Measurements from ENCODE around the gene NUDT22. TPM values are rescaled to one million over a fixed set of nuclear protein-coding genes. Genes with fewer than 3 reads are reported as not detected.
"Not testable (repeated sequence)": the region's sequence is repeated elsewhere in the genome, so short reads cannot be mapped to it uniquely, and the experiment has no call there.

NUDT22 gene
- total RNA-seq, 1 donor from 2014 or later = 66.4 TPM

- intact Hi-C loops (cut with DNase I) = no loop called here
- DNase-seq (ENCODE audit: missing footprints) (no peak), ATAC-seq (no peak)
These were observed 9.5 kb downstream of the NUDT22 start for GRCh38 chr11:64235437-64236161.

GRCh38 chr11:64237484-64237951 lies 11.4 kb downstream of the NUDT22 start:
- intact Hi-C loops (cut with DNase I) = no loop called here
- DNase-seq (ENCODE audit: missing footprints) (no peak), ATAC-seq (no peak)

GRCh38 chr11:64238076-64238475 lies 12.0 kb downstream of the NUDT22 start:
- intact Hi-C loops (cut with DNase I) = no loop called here
- no peak for ATAC-seq

GRCh38 chr11:64238999-64239398 lies 12.9 kb downstream of the NUDT22 start:
- no peak for DNase-seq (ENCODE audit: missing footprints)
- intact Hi-C loops (cut with DNase I) = no loop called here
- ATAC-seq = no peak

More at GRCh38 chr11:64238076-64238475, 12.0 kb downstream of the NUDT22 start:
- DNase-seq (ENCODE audit: missing footprints) = no peak

- DNase-seq (ENCODE audit: missing footprints) (no peak), ATAC-seq (no peak)
- intact Hi-C loops (cut with DNase I) = loop anchor here (2.0 kb wide), 1 partner anchor 65 kb away; the partner anchor contains the start of gene ESRRA
These were observed 13.8 kb downstream of the NUDT22 start for GRCh38 chr11:64239662-64240434.

GRCh38 chr11:64240435-64241240 lies 14.6 kb downstream of the NUDT22 start, which contains the start of gene FKBP2:
Gene FKBP2, plus strand, starts transcription at chr11:64241095. Its CDS starts 1,293 bp downstream, at chr11:64242388.
- intact Hi-C loops (cut with DNase I) = loop anchor here (2.0 kb wide), 1 partner anchor 64 kb away; the partner anchor contains the start of gene ESRRA
- ATAC-seq = peak; percentile 81

GRCh38 chr11:64241241-64241490 lies 15.1 kb downstream of the NUDT22 start:
- ATAC-seq = peak; percentile 90
- intact Hi-C loops (cut with DNase I) = loop anchor here (2.0 kb wide), 1 partner anchor 64 kb away; the partner anchor contains the start of gene ESRRA

More at GRCh38 chr11:64240435-64241240, 14.6 kb downstream of the NUDT22 start, which contains the start of gene FKBP2:
- DNase-seq (ENCODE audit: missing footprints) = peak; percentile 99

GRCh38 chr11:64241491-64242374 lies 15.7 kb downstream of the NUDT22 start:
- intact Hi-C loops (cut with DNase I) = loop anchor here (2.0 kb wide), 1 partner anchor 63 kb away; the partner anchor contains the start of gene ESRRA
- ATAC-seq = peak; percentile 4
- no peak for DNase-seq (ENCODE audit: missing footprints)

More at GRCh38 chr11:64241241-64241490, 15.1 kb downstream of the NUDT22 start:
- peak; percentile 99 for DNase-seq (ENCODE audit: missing footprints)

- DNase-seq (ENCODE audit: missing footprints) (no peak), ATAC-seq (no peak)
- intact Hi-C loops (cut with DNase I) = no loop called here
These were observed 17.3 kb downstream of the NUDT22 start for GRCh38 chr11:64243236-64243854.

- no peak for ATAC-seq
- no peak for DNase-seq (ENCODE audit: missing footprints)
- intact Hi-C loops (cut with DNase I) = no loop called here
These were observed 18.0 kb downstream of the NUDT22 start for GRCh38 chr11:64244107-64244506.

GRCh38 chr11:64244966-64245365 lies 18.9 kb downstream of the NUDT22 start:
- DNase-seq (ENCODE audit: missing footprints) (no peak), ATAC-seq (no peak)
- intact Hi-C loops (cut with DNase I) = no loop called here

GRCh38 chr11:64245401-64245796 lies 19.3 kb downstream of the NUDT22 start:
- intact Hi-C loops (cut with DNase I) = no loop called here
- DNase-seq (ENCODE audit: missing footprints) (no peak), ATAC-seq (no peak)

GRCh38 chr11:64245797-64246620 lies 19.9 kb downstream of the NUDT22 start:
- ATAC-seq (no peak), DNase-seq (ENCODE audit: missing footprints) (peak; percentile 83)
- intact Hi-C loops (cut with DNase I) = no loop called here

- intact Hi-C loops (cut with DNase I); DNase-seq (ENCODE audit: missing footprints); ATAC-seq: not testable (repeated sequence)
These were observed 20.5 kb downstream of the NUDT22 start for GRCh38 chr11:64246621-64246870.

- intact Hi-C loops (cut with DNase I) = no loop called here
- ATAC-seq = peak; percentile 73
These were observed 21.0 kb downstream of the NUDT22 start, which contains the start of gene PPP1R14B for GRCh38 chr11:64246871-64247728. Gene PPP1R14B, minus strand, starts transcription at chr11:64246943. Its CDS starts 270 bp downstream, at chr11:64246673.

More at GRCh38 chr11:64246871-64247728, 21.0 kb downstream of the NUDT22 start, which contains the start of gene PPP1R14B:
- peak; percentile 95 for DNase-seq (ENCODE audit: missing footprints)

Measured in Right ventricle myocardium inferior (tissue), 1 donor.